Spleen (tissue), 11 donors: Measurements from ENCODE around the gene CYGB. TPM values are rescaled to one million over a fixed set of nuclear protein-coding genes. Genes with fewer than 3 reads are reported as not detected.

ENCODE experiments used
- DNase-seq: peaks from one replicate; pipeline ENCODE4 v3.0.0-alpha.2; 2020
- H3K27ac ChIP-seq, 8 donors: fragments of 200-600 bp; sonication (generic) in 7 of 8; 1 replicate in 4 of 8; 2 replicates in 4 of 8; pipeline versions ENCODE4 v1.5.0 to v1.8.0; 2016 to 2021; ENCODE audit warnings: inconsistent platforms in 4 of 8, mild to moderate bottlenecking in 4 of 8, moderate library complexity in 1 of 8
- H3K27me3 ChIP-seq, 7 donors: fragments of 200-600 bp; sonication (generic) in 6 of 7; replicated peaks in 1 of 7; 1 replicate in 4 of 7; 2 replicates in 3 of 7; pipeline versions ENCODE4 v1.5.0 to v1.8.0; 2016 to 2021; ENCODE audit warnings: inconsistent platforms in 3 of 7, mild to moderate bottlenecking in 1 of 7
- H3K36me3 ChIP-seq, 6 donors: fragments of 200-600 bp; sonication (generic) in 5 of 6; 1 replicate in 4 of 6; 2 replicates in 2 of 6; pipeline versions ENCODE4 v1.5.0 to v1.8.0; 2016 to 2021; ENCODE audit warnings: inconsistent platforms in 2 of 6
- H3K4me1 ChIP-seq, 6 donors: fragments of 200-600 bp; sonication (generic) in 5 of 6; 1 replicate in 3 of 6; 2 replicates in 3 of 6; pipeline versions ENCODE4 v1.5.0 to v1.8.0; 2016 to 2021; ENCODE audit warnings: inconsistent platforms in 3 of 6
- H3K4me3 ChIP-seq, 8 donors: fragments of 200-600 bp; sonication (generic) in 7 of 8; 1 replicate in 4 of 8; 2 replicates in 4 of 8; pipeline versions ENCODE4 v1.5.0 to v1.8.0; 2016 to 2021; ENCODE audit warnings: inconsistent platforms in 4 of 8, mild to moderate bottlenecking in 4 of 8, moderate library complexity in 2 of 8
- H3K9me3 ChIP-seq, 8 donors: fragments of 200-600 bp; sonication (generic) in 7 of 8; 1 replicate in 4 of 8; 2 replicates in 4 of 8; pipeline versions ENCODE4 v1.5.0 to v1.8.0; 2016 to 2021; ENCODE audit warnings: inconsistent platforms in 4 of 8
- CTCF ChIP-seq, 11 experiments: fragments of 200-600 bp in 7 of 11; fragments of 450-650 bp in 4 of 11; sonication (generic) in 4 of 11; IDR thresholded peaks in 8 of 11; conservative IDR thresholded peaks in 3 of 11; 1 replicate in 7 of 11; 2 replicates in 4 of 11; pipeline versions ENCODE4 v1.4.0 to v1.8.0; 2016 to 2021; ENCODE audit warnings: antibody characterized with exemption in 11 of 11, inconsistent platforms in 4 of 11, mild to moderate bottlenecking in 1 of 11
- POLR2A ChIP-seq, 3 donors: fragments of 450-650 bp; IDR thresholded peaks; one replicate each; pipeline ENCODE4 v1.5.1; 2017; ENCODE audit warnings: antibody characterized with exemption in 3 of 3, mild to moderate bottlenecking in 1 of 3
- POLR2AphosphoS5 ChIP-seq, 3 donors: sonication (generic); formaldehyde crosslinking; IDR thresholded peaks; one replicate each; pipeline ENCODE4 v1.5.1; 2017; ENCODE audit warnings: antibody characterized with exemption in 3 of 3
- WGBS, 5 donors: extraction: QIAGEN DNeasy Blood & Tissue Kit in 3 of 5; methylation state at CpG; one replicate each; pipeline versions ENCODE4 v1.1.5 to v1.1.7; 2013 to 2018; 5-methylcytosine and 5-hydroxymethylcytosine counted together
- intact Hi-C: fragments of 100-400 bp; cut with DNase I; formaldehyde crosslinking; loops from one replicate; pipeline ENCODE4 v1.15.0; 2023; ENCODE audit warnings: low total_unique reads
- polyA plus RNA-seq, 3 donors: library from polyadenylated mRNA; stranded (reverse); fragments of 200-250 nt; gene quantifications; one replicate each; pipeline ENCODE4 v1.2.1, GENCODE V29; 2013
- total RNA-seq, 7 donors: library from RNA; depleted of rRNA in 3 of 7; stranded (reverse); fragments of >200 nt in 3 of 7; fragmentation: NEBNext Ultra II Directional in 4 of 7; extraction: Animal tissue kit (Norgen Biotek cat#: 25700) in 4 of 7; gene quantifications; one replicate each; pipeline versions ENCODE4 v1.1.0 to v1.2.1, GENCODE V29; 2016 to 2021
- donor health status: healthy with polysubstance abuse.
- donor health status: DM: no; HTN: no; CAD: no; lungs with moderate emphysema.
- donor health status: DM: no; HTN: no; CAD: no.
- donor health status: Bipolar disorder and iron deficiency.
- donor health status: healthy.
- donor health status: DM: no; HTN: no; CAD: no.
- donor health status: DM: yes; HTN: yes; CAD: no.

Gene CYGB
- total and polyA plus RNA-seq, 10 donors = 3.5 to 21.0 (median 7.7) TPM

GRCh38 chr17:76546556-76547182 is 9.2 kb upstream of the CYGB start:
- 56 to 63% (median 56%) methylated on average over 11 of the region's 11 CpGs for WGBS, 5 donors
- Histone ChIP-seq H3K9me3 (no peaks in the 10 kb centered on the region), H3K27ac (peak overlapping the region in 4 of 8 donors; percentile 23 to 55 (median 32)), H3K4me1 (peaks cover 30 to 74% (median 50%) of the 10 kb centered on the region in 6 donors), H3K36me3 (no peaks in the 10 kb centered on the region), H3K27me3 (peaks cover 0 to 24% (median 0%) of the 10 kb centered on the region in 7 donors), H3K4me3 (no peak overlapping the region)
- DNase-seq = peak; percentile 66
- intact Hi-C loops = no loop called here
- no peak for TF ChIP-seq POLR2AphosphoS5 (IDR thresholded peaks at IDR 0.05)
- TF ChIP-seq POLR2A (IDR thresholded peaks at IDR 0.05) = no peak
- TF ChIP-seq CTCF (IDR thresholded peaks at IDR 0.05 in 8 of 11, conservative IDR thresholded peaks at IDR 0.05 in 3 of 11) = no peak

DNA sequence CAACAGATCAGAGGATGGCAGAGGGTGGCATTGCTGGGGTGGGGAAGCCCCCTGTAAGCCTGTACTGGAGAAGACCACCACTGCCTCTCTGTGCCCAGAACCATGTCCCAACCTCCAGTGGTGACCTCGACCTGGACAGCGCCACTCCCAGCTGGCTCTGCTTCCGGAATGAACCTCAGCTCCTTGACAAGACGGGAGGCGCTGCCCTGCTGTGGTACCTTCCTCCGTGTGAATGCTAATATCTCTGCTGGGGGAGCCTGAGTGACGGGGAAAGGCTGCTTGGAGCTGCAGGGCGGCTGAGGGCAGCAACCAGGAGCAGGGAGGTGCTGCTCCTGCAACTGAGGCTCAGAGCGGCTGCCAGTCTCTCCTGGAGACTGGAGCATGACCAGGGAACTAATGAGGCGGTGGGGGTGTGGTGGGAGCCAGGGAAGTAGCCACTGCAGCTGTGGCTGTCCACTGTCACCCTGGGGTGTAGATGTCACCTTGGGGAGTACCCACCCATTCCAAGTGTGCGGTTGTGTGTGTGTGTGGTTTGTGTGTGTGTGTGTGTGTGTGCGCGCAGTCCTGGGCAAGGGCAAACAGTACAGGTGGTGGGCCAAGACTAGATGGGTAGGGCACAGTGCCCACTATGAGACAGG is 8.5 kb upstream of the CYGB start:
- Histone ChIP-seq H3K4me3 (no peak overlapping the region), H3K27me3 (peaks cover 0 to 24% (median 0%) of the 10 kb centered on the region in 7 donors), H3K9me3 (no peaks in the 10 kb centered on the region), H3K4me1 (peaks cover 25 to 72% (median 48%) of the 10 kb centered on the region in 6 donors), H3K27ac (no peak overlapping the region), H3K36me3 (no peaks in the 10 kb centered on the region)
- WGBS, 5 donors = 73 to 77% (median 76%) methylated on average over 10 to 13 of the region's 13 CpGs
- TF ChIP-seq POLR2A (IDR thresholded peaks at IDR 0.05) (no peak), POLR2AphosphoS5 (IDR thresholded peaks at IDR 0.05) (peak in 1 of 3 donors; percentile 10)
- intact Hi-C loops = no loop called here
- DNase-seq = peak; percentile 54

DNA sequence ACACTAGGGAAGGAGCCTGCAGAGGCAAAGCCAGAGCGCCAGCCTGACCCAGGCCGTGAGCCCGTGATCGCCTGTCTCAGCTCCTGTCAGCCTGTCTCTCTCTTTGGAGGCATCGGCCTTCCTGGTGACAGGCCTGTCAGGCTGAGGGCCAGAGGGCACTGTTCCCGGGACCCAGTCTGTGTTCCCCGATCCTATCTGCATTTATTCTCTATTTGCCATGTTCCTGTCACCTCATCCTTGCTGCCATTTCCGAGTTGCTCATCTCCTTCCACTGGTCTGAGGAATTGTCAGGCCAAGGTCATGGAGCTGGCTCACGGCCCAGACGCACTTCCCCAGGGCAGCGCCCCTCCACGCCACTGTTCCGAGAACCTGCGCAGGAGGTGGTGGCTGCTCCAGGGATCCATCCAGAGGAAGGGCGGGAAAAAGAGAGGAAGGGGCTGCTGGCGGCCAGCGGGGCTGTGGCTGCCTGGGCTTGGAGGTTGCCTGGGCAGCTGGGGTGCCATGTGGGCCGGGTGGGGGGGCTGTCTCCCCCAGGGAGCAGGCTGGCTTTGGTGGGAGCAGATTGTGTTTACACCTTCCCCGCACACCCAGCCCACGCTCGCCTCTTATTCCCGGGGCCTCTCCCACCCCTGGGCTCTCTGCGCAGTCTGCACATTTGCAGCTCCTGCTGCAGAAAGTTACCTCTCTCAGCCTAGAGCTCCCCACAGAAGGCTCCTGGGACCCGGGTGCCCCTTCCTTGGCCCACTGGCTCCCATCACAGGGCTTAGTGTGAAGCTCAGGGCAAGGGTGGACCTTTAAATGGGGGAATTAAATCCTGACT is 7.2 kb upstream of the CYGB start:
- H3K36me3 ChIP-seq = no peaks in the 10 kb centered on the region
- peak overlapping the region in 6 of 8 donors; percentile 35 to 60 (median 56) for H3K27ac ChIP-seq
- WGBS, 5 donors = 52 to 71% (median 61%) methylated on average over 23 to 24 of the region's 24 CpGs
- DNase-seq = peak; percentile 67
- TF ChIP-seq POLR2AphosphoS5 (IDR thresholded peaks at IDR 0.05) (peak in 2 of 3 donors; percentile 52 to 56), CTCF (IDR thresholded peaks at IDR 0.05 in 8 of 11, conservative IDR thresholded peaks at IDR 0.05 in 3 of 11) (no peak)
- intact Hi-C loops = no loop called here
- H3K4me1 ChIP-seq = peaks cover 24 to 77% (median 55%) of the 10 kb centered on the region in 6 donors
- no peak overlapping the region for H3K4me3 ChIP-seq
- H3K9me3 ChIP-seq = no peaks in the 10 kb centered on the region
- H3K27me3 ChIP-seq = peaks cover 0 to 37% (median 0%) of the 10 kb centered on the region in 7 donors

DNA sequence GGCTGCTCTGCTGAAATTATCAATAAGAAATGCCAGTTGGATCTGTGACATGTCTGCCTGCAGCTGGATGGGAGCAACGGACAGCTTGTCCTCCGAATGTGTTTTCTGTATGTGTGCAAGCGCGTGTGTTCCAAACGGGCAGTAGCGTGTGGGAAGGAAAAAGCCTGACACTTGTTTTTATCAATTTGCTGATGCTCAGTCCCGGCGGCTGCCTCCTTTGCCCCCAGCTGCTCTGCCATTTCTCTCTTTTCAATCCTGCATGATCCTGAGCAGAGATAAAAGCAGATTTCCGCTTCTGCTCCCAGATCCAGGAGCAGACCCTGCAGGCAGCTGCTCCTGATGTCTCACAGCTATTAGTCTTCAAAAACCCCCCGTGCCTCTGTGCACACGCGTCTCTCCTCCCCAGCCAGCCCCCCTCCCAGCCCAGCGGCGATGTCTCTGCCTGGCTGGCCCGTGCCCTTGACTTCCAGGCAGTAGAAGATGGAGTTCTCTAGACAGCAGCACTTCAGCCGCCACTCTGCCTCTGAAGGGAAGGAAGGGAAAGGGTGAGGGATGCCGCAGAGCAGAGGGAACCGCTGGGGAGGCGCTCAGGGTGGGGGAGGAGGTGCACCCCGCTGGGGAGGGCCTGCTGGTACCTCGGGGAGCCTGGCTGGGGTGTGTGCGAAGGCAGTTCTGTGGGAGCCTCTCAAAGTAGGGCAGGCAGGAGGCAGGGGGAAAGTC is 6.5 kb upstream of the CYGB start:
- 35 to 45% (median 38%) methylated on average over 21 to 22 of the region's 22 CpGs for WGBS, 5 donors
- no peaks in the 10 kb centered on the region for H3K36me3 ChIP-seq
- no peak for DNase-seq
- peaks cover 24 to 84% (median 58%) of the 10 kb centered on the region in 6 donors for H3K4me1 ChIP-seq
- H3K9me3 ChIP-seq = no peaks in the 10 kb centered on the region
- H3K4me3 ChIP-seq = no peak overlapping the region
- H3K27me3 ChIP-seq = peaks cover 0 to 44% (median under 1%) of the 10 kb centered on the region in 7 donors
- TF ChIP-seq POLR2AphosphoS5 (IDR thresholded peaks at IDR 0.05) (no peak), CTCF (IDR thresholded peaks at IDR 0.05 in 8 of 11, conservative IDR thresholded peaks at IDR 0.05 in 3 of 11) (no peak), POLR2A (IDR thresholded peaks at IDR 0.05) (no peak)
- peak overlapping the region in 6 of 8 donors; percentile 35 to 60 (median 56) for H3K27ac ChIP-seq
- intact Hi-C loops = no loop called here
